Cardiac fibroblast (primary cell): ENCODE data around the gene SPATA45.

Source experiments
- DNase-seq, 2 donors: peaks; one replicate each; pipeline versions ENCODE4 v3.0.0 to v3.0.0-alpha.2; 2010; ENCODE audit warnings: low read depth in 2 of 2
- H3K4me3 ChIP-seq, 2 donors: replicated peaks in 1 of 2; 1 replicate in 1 of 2; 2 replicates in 1 of 2; pipeline ENCODE4 v1.5.1; 2011; ENCODE audit warnings: low read depth in 2 of 2, low read length in 2 of 2, mild to moderate bottlenecking in 2 of 2, moderate library complexity in 1 of 2
- TF ChIP-seq, protein P1 (sequence below): IDR thresholded peaks from one replicate; pipeline ENCODE4 v1.5.1; 2011; ENCODE audit warnings: low read depth, mild to moderate bottlenecking, low read length, inconsistent platforms

The SPATA45 gene

DNA sequence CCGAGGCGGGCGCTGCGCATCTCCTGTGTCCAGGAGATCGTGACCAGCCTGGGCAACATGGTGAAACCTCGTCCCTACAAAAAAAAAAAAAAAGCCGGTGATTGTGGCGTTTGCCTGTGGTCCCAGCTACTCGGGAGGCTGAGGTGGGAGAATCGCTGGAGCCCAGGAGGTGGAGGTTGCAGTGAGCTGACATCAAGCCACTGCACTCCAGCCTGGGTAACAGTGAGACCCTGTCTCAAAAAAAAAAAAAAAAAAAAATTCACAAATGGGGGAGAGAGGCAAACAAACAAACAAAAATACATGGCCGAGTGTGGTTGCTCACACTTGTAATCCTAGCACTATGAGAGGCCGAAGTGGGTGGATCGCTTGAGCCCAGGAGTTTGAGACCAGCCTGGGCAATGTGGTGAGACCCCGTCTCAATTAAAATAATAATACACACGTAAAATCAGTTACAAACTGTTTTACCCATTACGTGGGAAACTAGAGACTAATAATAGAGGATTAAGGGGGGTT is 55.0 kb downstream of the SPATA45 start:
- peak in 1 of 2 donors; percentile 5 for DNase-seq
- TF ChIP-seq, protein P1, sequence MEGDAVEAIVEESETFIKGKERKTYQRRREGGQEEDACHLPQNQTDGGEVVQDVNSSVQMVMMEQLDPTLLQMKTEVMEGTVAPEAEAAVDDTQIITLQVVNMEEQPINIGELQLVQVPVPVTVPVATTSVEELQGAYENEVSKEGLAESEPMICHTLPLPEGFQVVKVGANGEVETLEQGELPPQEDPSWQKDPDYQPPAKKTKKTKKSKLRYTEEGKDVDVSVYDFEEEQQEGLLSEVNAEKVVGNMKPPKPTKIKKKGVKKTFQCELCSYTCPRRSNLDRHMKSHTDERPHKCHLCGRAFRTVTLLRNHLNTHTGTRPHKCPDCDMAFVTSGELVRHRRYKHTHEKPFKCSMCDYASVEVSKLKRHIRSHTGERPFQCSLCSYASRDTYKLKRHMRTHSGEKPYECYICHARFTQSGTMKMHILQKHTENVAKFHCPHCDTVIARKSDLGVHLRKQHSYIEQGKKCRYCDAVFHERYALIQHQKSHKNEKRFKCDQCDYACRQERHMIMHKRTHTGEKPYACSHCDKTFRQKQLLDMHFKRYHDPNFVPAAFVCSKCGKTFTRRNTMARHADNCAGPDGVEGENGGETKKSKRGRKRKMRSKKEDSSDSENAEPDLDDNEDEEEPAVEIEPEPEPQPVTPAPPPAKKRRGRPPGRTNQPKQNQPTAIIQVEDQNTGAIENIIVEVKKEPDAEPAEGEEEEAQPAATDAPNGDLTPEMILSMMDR: no peak

DNA sequence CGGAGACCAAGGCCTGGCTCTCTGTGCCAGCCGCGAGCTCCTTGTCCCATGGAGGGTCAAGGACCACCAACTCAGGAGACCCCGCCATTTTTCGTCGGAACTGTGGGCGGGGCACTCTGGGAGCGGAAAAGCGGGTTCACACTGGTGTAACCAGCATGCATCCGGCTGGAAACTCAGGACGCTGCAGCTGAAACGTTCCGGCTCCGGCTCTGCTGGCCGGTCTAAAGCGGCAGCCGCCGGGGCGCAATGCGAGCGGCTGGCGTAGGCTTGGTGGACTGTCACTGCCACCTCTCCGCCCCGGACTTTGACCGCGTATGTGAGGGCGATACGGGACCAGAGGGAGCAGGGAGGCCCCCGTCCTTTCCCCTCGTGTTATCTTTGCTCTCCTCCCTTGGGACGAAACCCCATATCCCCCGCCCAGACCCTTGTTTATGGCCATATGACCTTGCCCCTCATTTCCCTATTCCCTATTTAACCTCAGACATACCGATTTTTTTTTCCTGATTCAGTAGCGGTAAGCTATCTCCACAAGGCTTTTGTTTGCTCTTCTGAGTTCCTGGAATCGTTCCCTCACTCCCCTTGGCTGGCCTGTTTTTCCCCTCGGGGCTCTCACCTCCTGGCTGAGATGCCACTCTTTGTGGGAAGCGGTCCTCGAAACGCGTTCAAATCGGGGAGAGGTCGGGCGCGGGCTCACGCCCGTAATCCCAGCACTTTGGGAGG is 55.6 kb downstream of the SPATA45 start, which contains the start of the genes NSL1 and TATDN3:
Gene NSL1, minus strand, starts transcription at position 102 of the 720 bp plus-strand sequence. Its CDS starts 14 bp downstream, at position 88.
Gene TATDN3, plus strand, starts transcription at position 219 of the 720 bp plus-strand sequence. Its CDS starts 28 bp downstream, at position 247.
- peak within 1 kb of the TSS; percentile 80 to 98 for H3K4me3 ChIP-seq
- TF ChIP-seq, protein P1: no peak
- peak; percentile 95 to 96 for DNase-seq

More for the DNA sequence above, 55.0 kb downstream of the SPATA45 start:
- H3K4me3 ChIP-seq: peak overlapping the region; percentile 80 to 98

DNA sequence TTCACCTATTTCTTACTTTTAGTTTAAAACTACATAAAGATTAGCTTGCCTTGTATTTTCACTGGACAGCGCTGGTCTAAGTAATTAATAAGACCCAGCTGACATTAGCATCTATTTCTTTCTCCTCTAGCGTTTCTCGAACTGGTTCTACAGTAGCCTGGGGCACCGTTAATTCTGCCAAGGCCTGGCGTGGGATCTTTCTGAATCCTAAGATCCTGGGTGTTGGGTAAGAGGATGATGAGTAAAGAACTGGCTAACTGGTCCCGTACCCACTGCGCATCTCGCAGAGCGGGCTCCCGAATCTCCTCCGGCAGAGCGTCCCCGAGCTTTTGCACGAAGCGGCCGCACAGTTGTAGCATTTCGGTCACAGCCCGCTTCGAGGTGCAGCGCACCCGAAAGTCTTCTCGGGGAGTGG is 56.2 kb downstream of the SPATA45 start:
- TF ChIP-seq, protein P1: no peak
- peak; percentile 79 to 90 for DNase-seq
- H3K4me3 ChIP-seq: peak overlapping the region; percentile 80 to 98

DNA sequence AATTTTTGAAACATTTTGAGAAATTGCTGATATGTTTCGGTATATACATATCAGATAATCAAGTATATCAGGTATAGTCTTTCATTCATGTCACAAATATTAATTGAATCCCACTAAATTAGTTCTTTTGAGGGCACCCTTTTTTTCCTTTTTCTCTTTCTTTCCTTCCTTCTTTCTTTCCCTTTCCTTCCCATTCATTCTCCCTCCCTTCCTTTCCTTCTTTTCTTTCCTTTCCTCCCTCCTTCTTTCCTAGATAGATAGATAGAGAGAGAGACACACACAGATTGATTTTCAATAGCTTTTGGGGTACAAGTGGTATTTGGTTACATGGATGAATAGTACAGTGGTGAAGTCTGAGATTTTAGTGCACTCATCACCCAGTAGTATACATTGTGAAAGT is 61.6 kb downstream of the SPATA45 start:
- H3K4me3 ChIP-seq: no peak overlapping the region
- TF ChIP-seq, protein P1: no peak
- DNase-seq: no peak

DNA sequence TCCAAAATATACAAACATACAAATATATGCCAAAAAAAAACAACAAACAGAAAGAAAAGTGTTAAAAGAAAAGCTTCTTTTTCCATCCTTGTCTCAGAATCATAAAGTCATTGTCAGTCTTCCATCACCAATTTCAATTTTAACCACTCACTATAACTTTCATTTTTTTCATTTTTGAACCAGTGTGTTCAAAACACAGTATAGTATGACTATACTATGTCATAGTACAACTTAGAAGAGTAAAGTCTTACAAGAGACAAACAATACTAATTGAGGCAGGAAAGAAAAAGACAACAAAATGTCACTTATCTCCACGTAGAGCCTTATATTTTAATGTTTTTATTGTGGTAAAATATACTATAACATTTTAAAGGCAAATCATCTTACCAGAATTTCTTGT is 63.5 kb downstream of the SPATA45 start:
- no peak overlapping the region for H3K4me3 ChIP-seq
- DNase-seq: no peak
- TF ChIP-seq, protein P1: no peak

DNA sequence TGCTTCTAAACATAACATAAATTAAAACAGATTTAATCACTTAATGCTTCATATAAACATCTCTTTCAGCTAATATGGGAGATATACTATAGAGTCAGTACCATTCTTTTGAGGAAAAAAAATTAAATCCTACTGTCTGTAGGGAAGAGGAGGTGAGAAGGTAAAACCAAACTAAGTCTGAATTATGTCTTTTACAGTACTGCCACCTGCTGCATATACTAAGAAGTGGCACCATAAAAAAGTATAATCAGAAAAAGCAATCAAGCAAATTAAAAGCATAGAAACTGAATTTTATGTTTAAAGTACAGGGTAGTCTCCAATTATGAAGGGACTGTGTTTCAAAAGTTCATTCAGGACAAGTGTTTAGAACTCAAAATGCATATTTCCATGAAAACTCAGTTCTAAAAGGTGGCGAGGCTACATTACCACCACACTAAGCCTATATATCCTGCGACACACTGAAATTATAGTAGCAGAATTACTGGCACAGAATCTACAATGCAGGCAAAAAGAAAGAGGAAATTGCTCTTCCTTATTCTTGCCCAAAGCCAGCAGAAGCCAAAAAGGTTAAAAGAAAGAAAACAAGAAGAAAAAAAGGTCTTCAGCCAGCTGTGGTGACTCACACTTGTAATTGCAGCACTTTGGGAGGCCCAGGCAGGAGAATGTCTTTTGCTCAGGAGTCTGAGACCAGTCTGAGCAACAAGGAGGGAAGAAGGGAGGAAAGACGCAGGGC is 64.9 kb downstream of the SPATA45 start:
- TF ChIP-seq, protein P1: peak; percentile 54
- DNase-seq: peak; percentile 54 to 76

More for the DNA sequence above, 64.9 kb downstream of the SPATA45 start:
- H3K4me3 ChIP-seq: no peak overlapping the region
